Testis (tissue), 2 donors: ENCODE measurements around the gene SFXN2.

Source experiments
- POLR2A ChIP-seq: fragments of 450-650 bp; IDR thresholded peaks from one replicate; pipeline ENCODE4 v1.6.1; 2017; ENCODE audit warnings: antibody characterized with exemption, mild to moderate bottlenecking, moderate library complexity
- TF ChIP-seq, protein P1 (sequence below), 3 experiments: fragments of 450-650 bp in 2 of 3; fragments of 200-600 bp in 1 of 3; sonication (generic) in 1 of 3; IDR thresholded peaks; one replicate each; pipeline ENCODE4 v1.5.1; 2016 to 2019; ENCODE audit warnings: antibody characterized with exemption in 3 of 3, mild to moderate bottlenecking in 2 of 3, moderate library complexity in 1 of 3

DNA sequence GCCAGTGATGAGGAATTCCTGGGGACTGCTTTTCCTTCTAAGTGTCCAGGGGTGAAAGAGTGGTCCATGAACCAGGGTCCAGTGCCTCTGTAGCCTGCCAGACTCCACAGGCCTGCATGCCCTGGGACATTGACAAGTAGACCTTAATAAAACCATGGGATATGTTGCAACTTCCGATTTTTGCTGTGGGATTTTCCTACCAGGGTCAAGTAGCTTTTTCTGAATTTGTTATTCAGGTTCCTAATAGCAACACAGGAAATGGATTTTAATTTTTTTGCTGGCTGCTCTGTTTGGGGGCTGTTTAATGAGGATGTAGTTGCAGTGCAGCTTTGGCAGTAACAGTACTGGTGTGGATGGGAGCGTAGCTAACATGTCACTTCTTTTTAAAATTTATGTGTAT lies 71.4 kb downstream of the SFXN2 start:
- no peak for TF ChIP-seq POLR2A
- TF ChIP-seq, protein P1, sequence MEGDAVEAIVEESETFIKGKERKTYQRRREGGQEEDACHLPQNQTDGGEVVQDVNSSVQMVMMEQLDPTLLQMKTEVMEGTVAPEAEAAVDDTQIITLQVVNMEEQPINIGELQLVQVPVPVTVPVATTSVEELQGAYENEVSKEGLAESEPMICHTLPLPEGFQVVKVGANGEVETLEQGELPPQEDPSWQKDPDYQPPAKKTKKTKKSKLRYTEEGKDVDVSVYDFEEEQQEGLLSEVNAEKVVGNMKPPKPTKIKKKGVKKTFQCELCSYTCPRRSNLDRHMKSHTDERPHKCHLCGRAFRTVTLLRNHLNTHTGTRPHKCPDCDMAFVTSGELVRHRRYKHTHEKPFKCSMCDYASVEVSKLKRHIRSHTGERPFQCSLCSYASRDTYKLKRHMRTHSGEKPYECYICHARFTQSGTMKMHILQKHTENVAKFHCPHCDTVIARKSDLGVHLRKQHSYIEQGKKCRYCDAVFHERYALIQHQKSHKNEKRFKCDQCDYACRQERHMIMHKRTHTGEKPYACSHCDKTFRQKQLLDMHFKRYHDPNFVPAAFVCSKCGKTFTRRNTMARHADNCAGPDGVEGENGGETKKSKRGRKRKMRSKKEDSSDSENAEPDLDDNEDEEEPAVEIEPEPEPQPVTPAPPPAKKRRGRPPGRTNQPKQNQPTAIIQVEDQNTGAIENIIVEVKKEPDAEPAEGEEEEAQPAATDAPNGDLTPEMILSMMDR (IDR thresholded peaks at IDR 0.05) = no peak
